Neural cell (in vitro differentiated cells): ENCODE data around the gene PLA2G6.

Experiments used
- EP300 ChIP-seq: fragments of 450-650 bp; conservative IDR thresholded peaks from 2 replicates; pipeline ENCODE4 v1.6.1; 2014; ENCODE audit warnings: antibody characterized with exemption, mild to moderate bottlenecking, moderate library complexity; ENCODE audit not compliant: poor library complexity, severe bottlenecking
- EZH2 ChIP-seq: fragments of 200-600, 300-800 bp; shearing (Covaris generic), sonication (generic); IDR thresholded peaks from 2 replicates; pipeline ENCODE4 v1.6.1; 2014; ENCODE audit warnings: antibody characterized with exemption, low read length, borderline replicate concordance, mild to moderate bottlenecking; ENCODE audit not compliant: insufficient read depth, poor library complexity, severe bottlenecking
- POLR2AphosphoS5 ChIP-seq: IDR thresholded peaks from 2 replicates; pipeline ENCODE4 v1.6.1; 2012
- RAD21 ChIP-seq: fragments of 450-650 bp; conservative IDR thresholded peaks from 2 replicates; pipeline ENCODE4 v1.6.1; 2014; ENCODE audit warnings: antibody characterized with exemption, mild to moderate bottlenecking, moderate library complexity
- REST ChIP-seq: IDR thresholded peaks from 2 replicates; pipeline ENCODE4 v1.6.1; 2012; ENCODE audit warnings: borderline replicate concordance
- SMC3 ChIP-seq: fragments of 450-650 bp; conservative IDR thresholded peaks from 2 replicates; pipeline ENCODE4 v1.6.1; 2014; ENCODE audit warnings: antibody characterized with exemption, mild to moderate bottlenecking, moderate library complexity; ENCODE audit not compliant: poor library complexity
- TAF1 ChIP-seq: IDR thresholded peaks from 2 replicates; pipeline ENCODE4 v1.6.1; 2012; ENCODE audit warnings: low read depth
- TF ChIP-seq, protein P1 (sequence below): fragments of 450-650 bp; IDR thresholded peaks from 2 replicates; pipeline ENCODE4 v1.5.1; 2014; ENCODE audit warnings: antibody characterized with exemption, mild to moderate bottlenecking, moderate library complexity; ENCODE audit not compliant: poor library complexity, severe bottlenecking

GRCh38 chr22:38212442-38212841 lies 30.8 kb upstream of the PLA2G6 start:
- no peak for TF ChIP-seq EZH2
- TF ChIP-seq, protein P1, sequence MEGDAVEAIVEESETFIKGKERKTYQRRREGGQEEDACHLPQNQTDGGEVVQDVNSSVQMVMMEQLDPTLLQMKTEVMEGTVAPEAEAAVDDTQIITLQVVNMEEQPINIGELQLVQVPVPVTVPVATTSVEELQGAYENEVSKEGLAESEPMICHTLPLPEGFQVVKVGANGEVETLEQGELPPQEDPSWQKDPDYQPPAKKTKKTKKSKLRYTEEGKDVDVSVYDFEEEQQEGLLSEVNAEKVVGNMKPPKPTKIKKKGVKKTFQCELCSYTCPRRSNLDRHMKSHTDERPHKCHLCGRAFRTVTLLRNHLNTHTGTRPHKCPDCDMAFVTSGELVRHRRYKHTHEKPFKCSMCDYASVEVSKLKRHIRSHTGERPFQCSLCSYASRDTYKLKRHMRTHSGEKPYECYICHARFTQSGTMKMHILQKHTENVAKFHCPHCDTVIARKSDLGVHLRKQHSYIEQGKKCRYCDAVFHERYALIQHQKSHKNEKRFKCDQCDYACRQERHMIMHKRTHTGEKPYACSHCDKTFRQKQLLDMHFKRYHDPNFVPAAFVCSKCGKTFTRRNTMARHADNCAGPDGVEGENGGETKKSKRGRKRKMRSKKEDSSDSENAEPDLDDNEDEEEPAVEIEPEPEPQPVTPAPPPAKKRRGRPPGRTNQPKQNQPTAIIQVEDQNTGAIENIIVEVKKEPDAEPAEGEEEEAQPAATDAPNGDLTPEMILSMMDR, result no peak
- TF ChIP-seq EP300, result no peak
- TF ChIP-seq TAF1, result no peak
- TF ChIP-seq POLR2AphosphoS5, result no peak
- no peak for TF ChIP-seq REST
- TF ChIP-seq RAD21, result no peak
- TF ChIP-seq SMC3, result no peak
